ENCODE results near the gene EFCAB12. TPM values are rescaled to one million over a fixed set of nuclear protein-coding genes. Genes with fewer than 3 reads are reported as not detected.
"Not testable (repeated sequence)": the region's sequence is repeated elsewhere in the genome, so short reads cannot be mapped to it uniquely, and the experiment has no call there.

The EFCAB12 gene
- total RNA-seq, 1 donor from 2014 or later = 6.0 TPM

GRCh38 chr3:129389572-129389937, 38.9 kb downstream of the EFCAB12 start:
- TF ChIP-seq, protein P1, sequence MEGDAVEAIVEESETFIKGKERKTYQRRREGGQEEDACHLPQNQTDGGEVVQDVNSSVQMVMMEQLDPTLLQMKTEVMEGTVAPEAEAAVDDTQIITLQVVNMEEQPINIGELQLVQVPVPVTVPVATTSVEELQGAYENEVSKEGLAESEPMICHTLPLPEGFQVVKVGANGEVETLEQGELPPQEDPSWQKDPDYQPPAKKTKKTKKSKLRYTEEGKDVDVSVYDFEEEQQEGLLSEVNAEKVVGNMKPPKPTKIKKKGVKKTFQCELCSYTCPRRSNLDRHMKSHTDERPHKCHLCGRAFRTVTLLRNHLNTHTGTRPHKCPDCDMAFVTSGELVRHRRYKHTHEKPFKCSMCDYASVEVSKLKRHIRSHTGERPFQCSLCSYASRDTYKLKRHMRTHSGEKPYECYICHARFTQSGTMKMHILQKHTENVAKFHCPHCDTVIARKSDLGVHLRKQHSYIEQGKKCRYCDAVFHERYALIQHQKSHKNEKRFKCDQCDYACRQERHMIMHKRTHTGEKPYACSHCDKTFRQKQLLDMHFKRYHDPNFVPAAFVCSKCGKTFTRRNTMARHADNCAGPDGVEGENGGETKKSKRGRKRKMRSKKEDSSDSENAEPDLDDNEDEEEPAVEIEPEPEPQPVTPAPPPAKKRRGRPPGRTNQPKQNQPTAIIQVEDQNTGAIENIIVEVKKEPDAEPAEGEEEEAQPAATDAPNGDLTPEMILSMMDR (conservative IDR thresholded peaks at IDR 0.05) = no peak
- peaks cover 14% of the 10 kb centered on the region for H3K36me3 Mint-ChIP-seq
- no peaks in the 10 kb centered on the region for H3K27me3 Mint-ChIP-seq
- no peaks in the 10 kb centered on the region for H3K9me3 Mint-ChIP-seq
- H3K4me1 Mint-ChIP-seq (ENCODE audit: unreplicated experiment) = no peaks in the 10 kb centered on the region
- no peak overlapping the region for H3K4me3 Mint-ChIP-seq
- H3K27ac Mint-ChIP-seq = no peak overlapping the region
- DNase-seq (ENCODE audit: extremely low spot score, unreplicated experiment) = no peak

DNA sequence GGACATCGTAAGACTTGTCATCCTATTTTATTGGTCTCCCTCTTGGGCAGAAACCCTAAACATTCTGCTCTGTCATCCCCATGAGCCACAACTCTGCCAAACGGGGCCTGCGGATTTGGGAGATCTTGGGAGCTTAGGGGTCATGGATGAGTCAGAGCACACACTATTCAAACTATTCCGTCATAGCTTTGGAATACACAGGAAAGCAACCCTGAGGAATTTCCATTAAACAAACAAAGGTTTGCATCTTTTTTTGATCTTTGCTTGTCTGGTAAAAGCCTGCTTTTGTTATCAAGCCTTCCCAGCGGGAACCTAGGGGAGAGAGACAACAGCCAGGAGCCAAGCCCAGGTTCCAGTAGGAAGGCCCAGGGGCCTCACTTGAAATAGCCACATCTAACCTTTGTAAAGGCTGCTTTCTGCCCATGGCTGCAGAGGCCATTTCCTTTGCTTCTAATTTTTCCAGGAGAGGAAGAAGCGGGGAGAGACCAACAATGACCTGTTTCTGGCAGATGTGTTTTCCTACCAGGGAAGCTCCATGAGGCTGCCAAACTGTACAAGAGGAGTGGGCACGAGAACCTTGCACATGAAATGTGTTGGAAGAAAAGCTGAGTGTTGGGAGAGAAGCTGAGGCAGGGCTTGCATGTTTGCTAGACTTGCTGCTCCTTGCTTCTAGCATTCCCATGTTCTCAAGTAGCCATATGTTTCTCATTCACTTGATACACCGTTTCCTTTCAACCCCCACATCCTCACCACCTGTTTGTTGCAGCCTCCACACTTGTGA, 39.5 kb downstream of the EFCAB12 start:
- peaks cover 14% of the 10 kb centered on the region for H3K36me3 Mint-ChIP-seq
- H3K27me3 Mint-ChIP-seq; H3K9me3 Mint-ChIP-seq; DNase-seq (ENCODE audit: extremely low spot score, unreplicated experiment); H3K4me1 Mint-ChIP-seq (ENCODE audit: unreplicated experiment); H3K27ac Mint-ChIP-seq; H3K4me3 Mint-ChIP-seq: not testable (repeated sequence)

DNA sequence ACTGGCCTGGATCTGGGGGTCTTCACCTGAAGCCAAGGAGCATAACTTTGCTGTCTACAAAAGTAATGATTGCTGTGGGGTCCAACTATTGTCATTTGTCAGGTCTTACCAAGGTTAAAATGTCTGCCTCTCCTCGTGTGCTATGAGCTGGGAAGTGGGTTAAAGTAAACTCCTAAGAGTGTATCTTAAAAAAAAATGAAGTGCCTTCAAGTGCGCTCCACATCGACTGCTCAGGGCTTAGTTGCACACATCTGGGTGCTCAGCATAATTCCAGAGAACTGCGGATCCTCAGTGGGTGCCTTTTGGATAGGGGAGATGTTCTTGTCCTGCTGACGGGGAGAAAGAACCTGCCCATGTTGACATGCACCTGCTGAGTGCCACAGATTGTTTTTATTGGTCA, 40.9 kb downstream of the EFCAB12 start:
- DNase-seq (ENCODE audit: extremely low spot score, unreplicated experiment) = no peak
- TF ChIP-seq, protein P1 (conservative IDR thresholded peaks at IDR 0.05) = no peak
- Mint-ChIP-seq H3K36me3 (peaks cover 14% of the 10 kb centered on the region), H3K9me3 (no peaks in the 10 kb centered on the region), H3K27me3 (no peaks in the 10 kb centered on the region), H3K4me1 (ENCODE audit: unreplicated experiment) (no peaks in the 10 kb centered on the region), H3K4me3 (no peak overlapping the region), H3K27ac (no peak overlapping the region)

GRCh38 chr3:129386984-129387383, 41.5 kb downstream of the EFCAB12 start:
- TF ChIP-seq, protein P1 (conservative IDR thresholded peaks at IDR 0.05) = no peak
- peaks cover 14% of the 10 kb centered on the region for H3K36me3 Mint-ChIP-seq
- no peak for DNase-seq (ENCODE audit: extremely low spot score, unreplicated experiment)
- no peak overlapping the region for H3K27ac Mint-ChIP-seq
- H3K27me3 Mint-ChIP-seq = no peaks in the 10 kb centered on the region
- H3K4me3 Mint-ChIP-seq = no peak overlapping the region
- H3K4me1 Mint-ChIP-seq (ENCODE audit: unreplicated experiment) = no peaks in the 10 kb centered on the region
- no peaks in the 10 kb centered on the region for H3K9me3 Mint-ChIP-seq

GRCh38 chr3:129385507-129385906, 42.9 kb downstream of the EFCAB12 start:
- not testable (repeated sequence) for H3K9me3 Mint-ChIP-seq; H3K27me3 Mint-ChIP-seq; DNase-seq (ENCODE audit: extremely low spot score, unreplicated experiment); H3K27ac Mint-ChIP-seq; H3K4me1 Mint-ChIP-seq (ENCODE audit: unreplicated experiment); H3K4me3 Mint-ChIP-seq
- H3K36me3 Mint-ChIP-seq = peaks cover 12% of the 10 kb centered on the region

DNA sequence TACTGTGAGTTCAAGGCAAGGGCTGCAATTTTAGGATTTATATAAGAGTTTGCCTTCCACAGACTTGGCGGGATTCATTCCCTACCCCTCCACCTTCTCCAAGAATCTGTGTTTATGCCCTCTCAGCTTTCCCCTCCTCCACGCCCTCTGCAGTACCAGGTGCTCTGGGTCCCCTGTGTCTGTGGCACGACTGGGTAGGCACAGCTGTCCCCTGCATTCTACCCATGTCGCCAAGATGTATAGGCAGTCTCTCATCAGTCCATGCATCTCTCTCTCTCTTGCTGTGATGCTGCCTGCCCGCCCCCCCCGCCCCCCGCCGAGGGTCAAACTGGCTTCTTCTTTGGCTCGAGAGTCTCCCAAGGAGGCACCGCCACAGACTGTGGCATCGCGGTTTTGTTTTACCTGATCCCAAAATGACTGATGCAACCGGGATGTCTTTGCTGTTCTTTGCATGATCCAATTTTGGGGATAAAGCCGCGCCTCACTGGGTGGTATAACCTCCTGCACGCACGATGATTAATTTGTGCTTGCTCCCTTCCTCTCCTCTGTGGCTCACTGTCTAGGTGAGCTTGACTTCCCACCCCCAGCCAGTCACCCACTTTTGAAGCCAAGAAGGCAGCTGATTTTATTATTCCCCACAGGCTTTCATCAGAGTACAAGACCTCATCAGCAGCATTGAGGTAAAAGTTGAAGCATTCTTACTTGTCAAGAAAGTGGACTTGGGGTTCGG, 43.7 kb downstream of the EFCAB12 start:
- no peak overlapping the region for H3K27ac Mint-ChIP-seq
- no peaks in the 10 kb centered on the region for H3K4me1 Mint-ChIP-seq (ENCODE audit: unreplicated experiment)
- no peaks in the 10 kb centered on the region for H3K9me3 Mint-ChIP-seq
- no peaks in the 10 kb centered on the region for H3K27me3 Mint-ChIP-seq
- DNase-seq (ENCODE audit: extremely low spot score, unreplicated experiment) = no peak
- no peak overlapping the region for H3K4me3 Mint-ChIP-seq
- TF ChIP-seq, protein P1 (conservative IDR thresholded peaks at IDR 0.05) = no peak
- H3K36me3 Mint-ChIP-seq = peaks cover 11% of the 10 kb centered on the region

DNA sequence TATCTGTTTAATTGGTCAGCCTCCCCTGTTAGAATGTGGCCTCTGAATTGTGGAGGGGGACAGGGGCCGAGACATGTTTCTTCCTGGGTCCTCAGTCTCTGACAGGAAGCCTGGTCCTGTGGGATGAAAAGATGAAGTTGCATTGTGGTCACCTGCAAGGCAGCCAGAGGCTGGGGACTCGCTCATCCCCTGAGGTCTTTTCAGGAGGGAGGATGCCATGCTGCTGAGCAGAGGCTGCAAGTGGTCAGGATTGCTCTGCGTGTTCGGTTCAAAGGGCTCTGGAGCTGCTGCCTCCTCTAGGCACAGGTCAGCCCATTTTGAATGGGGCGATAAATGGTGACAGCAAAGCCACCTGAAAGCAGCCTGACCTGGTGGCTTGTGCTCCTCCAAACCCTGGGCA, 44.3 kb downstream of the EFCAB12 start:
- not testable (repeated sequence) for H3K27ac Mint-ChIP-seq; H3K4me3 Mint-ChIP-seq; H3K4me1 Mint-ChIP-seq (ENCODE audit: unreplicated experiment); DNase-seq (ENCODE audit: extremely low spot score, unreplicated experiment); H3K9me3 Mint-ChIP-seq; H3K27me3 Mint-ChIP-seq
- H3K36me3 Mint-ChIP-seq = peaks cover 11% of the 10 kb centered on the region

All from type B pancreatic cell (in vitro differentiated cells).